ENCODE results near the gene ZNF579. TPM values are rescaled to one million over a fixed set of nuclear protein-coding genes. Genes with fewer than 3 reads are reported as not detected.

ZNF579 gene
- total and polyA plus RNA-seq, 7 experiments from 2014 or later, result 0.50 to 11.0 (median 6.1) TPM

DNA sequence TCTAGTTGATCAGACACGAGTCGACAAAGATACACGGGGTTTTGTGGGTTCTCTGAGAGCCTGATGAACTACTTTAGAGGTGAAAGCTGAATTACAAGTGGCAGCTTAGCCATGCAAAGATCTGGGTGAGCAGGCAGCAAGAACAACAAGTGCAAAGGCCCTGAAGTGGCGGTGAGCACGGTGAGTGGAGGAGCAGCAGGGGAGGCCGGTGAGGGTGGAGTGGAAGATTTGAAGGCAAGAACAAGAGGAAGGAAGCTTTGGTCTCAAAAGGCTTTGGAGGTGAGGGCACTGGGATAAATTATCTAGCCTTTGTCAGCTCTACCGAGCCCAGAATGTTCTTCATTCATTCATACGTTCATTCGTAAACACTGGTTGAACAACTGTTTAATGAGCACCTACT, 26.2 kb upstream of the ZNF579 start:
- H3K36me3 Mint-ChIP-seq, result peaks cover 0 to 31% (median 8%) of the 10 kb centered on the region in 5 donors
- H3K27me3 Mint-ChIP-seq, result peaks cover 0 to 3% (median 0%) of the 10 kb centered on the region in 5 donors
- peak overlapping the region; percentile 90 to 99 (median 93) for H3K4me3 Mint-ChIP-seq
- peak overlapping the region; percentile 90 for H3K27ac ChIP-seq (ENCODE audit: low read depth, low read length)
- H3K4me1 ChIP-seq (ENCODE audit: control insufficient read depth in 2 of 2, insufficient read depth in 2 of 2, low read length in 2 of 2), result peaks cover 7 to 12% of the 10 kb centered on the region in 2 donors
- no peak for DNase-seq
- peak overlapping the region; percentile 78 for H3K4me3 ChIP-seq (ENCODE audit: low read length)
- ATAC-seq, result no peak
- no peaks in the 10 kb centered on the region for H3K9me3 Mint-ChIP-seq
- no peaks in the 10 kb centered on the region for H3K9me3 ChIP-seq (ENCODE audit: control insufficient read depth in 2 of 3, low read length in 3 of 3)
- H3K27ac Mint-ChIP-seq, result peak overlapping the region; percentile 74 to 98 (median 93)
- peaks cover 0 to 23% (median 0%) of the 10 kb centered on the region in 3 experiments for H3K36me3 ChIP-seq (ENCODE audit: control insufficient read depth in 2 of 3, insufficient read depth in 3 of 3, low read length in 3 of 3)
- peaks cover 41 to 73% (median 64%) of the 10 kb centered on the region in 7 donors for H3K4me1 Mint-ChIP-seq
- ChIA-PET POLR2A (interaction anchor here (1.0 to 6.9 kb wide), 15 partner anchors 11 to 352 kb away, joined by 3 to 76 read pairs (median 7); partner anchors contain the start of genes U2AF2, ZNF581, ZNF628 and ZNF784), CTCF (interaction anchor here (0.6 to 3.5 kb wide), 19 partner anchors 11 to 375 kb away, joined by 3 to 42 read pairs (median 5); partner anchors contain the start of genes U2AF2, ZNF579, ZNF628 and ZNF784)
- no peaks in the 10 kb centered on the region for H3K27me3 ChIP-seq (ENCODE audit: control insufficient read depth in 2 of 2, insufficient read depth in 2 of 2, low read length in 2 of 2)
- intact Hi-C loops (cut with micrococcal nuclease), result loop anchor here (1.0 to 5.0 kb wide), 4 partner anchors 24 to 1145 kb away; partner anchors contain the start of genes LENG9 (in 1 of the 2) and PPP1R12C (in 1 of the 2)

DNA sequence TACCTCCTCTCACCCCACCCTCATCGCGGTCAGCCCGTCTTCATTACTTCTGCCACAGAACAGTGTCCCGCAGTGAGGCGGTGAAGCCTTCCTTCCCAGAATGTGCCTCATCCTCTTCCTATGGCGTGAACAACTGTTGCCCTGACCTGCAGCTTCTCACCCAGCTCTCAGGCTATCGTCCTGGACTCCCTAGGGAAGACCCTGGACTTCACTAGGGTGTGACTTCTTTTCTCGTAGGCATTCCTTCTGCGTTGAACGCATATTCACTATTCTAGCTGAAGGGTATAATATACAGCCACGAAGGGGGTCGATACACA, 25.8 kb upstream of the ZNF579 start:
- Histone ChIP-seq H3K4me1 (ENCODE audit: control insufficient read depth in 2 of 2, insufficient read depth in 2 of 2, low read length in 2 of 2) (peaks cover 7 to 12% of the 10 kb centered on the region in 2 donors), H3K27ac (ENCODE audit: low read depth, low read length) (peak overlapping the region; percentile 90), H3K36me3 (ENCODE audit: control insufficient read depth in 2 of 3, insufficient read depth in 3 of 3, low read length in 3 of 3) (peaks cover 0 to 23% (median 0%) of the 10 kb centered on the region in 3 experiments), H3K27me3 (ENCODE audit: control insufficient read depth in 2 of 2, insufficient read depth in 2 of 2, low read length in 2 of 2) (no peaks in the 10 kb centered on the region), H3K4me3 (ENCODE audit: low read length) (peak overlapping the region; percentile 78), H3K9me3 (ENCODE audit: control insufficient read depth in 2 of 3, low read length in 3 of 3) (no peaks in the 10 kb centered on the region)
- peaks cover 0 to 3% (median 0%) of the 10 kb centered on the region in 5 donors for H3K27me3 Mint-ChIP-seq
- no peak for ATAC-seq
- peak overlapping the region; percentile 77 to 98 (median 94) for H3K27ac Mint-ChIP-seq
- no peaks in the 10 kb centered on the region for H3K9me3 Mint-ChIP-seq
- CTCF ChIA-PET, result interaction anchor here (0.6 to 3.5 kb wide), 20 partner anchors 12 to 465 kb away, joined by 3 to 42 read pairs (median 5); partner anchors contain the start of genes U2AF2, ZNF579, ZNF628 and ZNF784
- H3K36me3 Mint-ChIP-seq, result peaks cover 0 to 31% (median 8%) of the 10 kb centered on the region in 5 donors
- DNase-seq, result no peak
- H3K4me1 Mint-ChIP-seq, result peaks cover 41 to 73% (median 66%) of the 10 kb centered on the region in 7 donors
- H3K4me3 Mint-ChIP-seq, result peak overlapping the region; percentile 90 to 99 (median 93)
- intact Hi-C loops (cut with micrococcal nuclease), result loop anchor here (1.0 to 5.0 kb wide), 4 partner anchors 25 to 1144 kb away; partner anchors contain the start of genes LENG9 (in 1 of the 2) and PPP1R12C (in 1 of the 2)
- POLR2A ChIA-PET, result interaction anchor here (0.6 to 6.9 kb wide), 18 partner anchors 10 to 351 kb away, joined by 3 to 76 read pairs (median 6); partner anchors contain the start of genes U2AF2, ZNF581, ZNF628 and ZNF784

DNA sequence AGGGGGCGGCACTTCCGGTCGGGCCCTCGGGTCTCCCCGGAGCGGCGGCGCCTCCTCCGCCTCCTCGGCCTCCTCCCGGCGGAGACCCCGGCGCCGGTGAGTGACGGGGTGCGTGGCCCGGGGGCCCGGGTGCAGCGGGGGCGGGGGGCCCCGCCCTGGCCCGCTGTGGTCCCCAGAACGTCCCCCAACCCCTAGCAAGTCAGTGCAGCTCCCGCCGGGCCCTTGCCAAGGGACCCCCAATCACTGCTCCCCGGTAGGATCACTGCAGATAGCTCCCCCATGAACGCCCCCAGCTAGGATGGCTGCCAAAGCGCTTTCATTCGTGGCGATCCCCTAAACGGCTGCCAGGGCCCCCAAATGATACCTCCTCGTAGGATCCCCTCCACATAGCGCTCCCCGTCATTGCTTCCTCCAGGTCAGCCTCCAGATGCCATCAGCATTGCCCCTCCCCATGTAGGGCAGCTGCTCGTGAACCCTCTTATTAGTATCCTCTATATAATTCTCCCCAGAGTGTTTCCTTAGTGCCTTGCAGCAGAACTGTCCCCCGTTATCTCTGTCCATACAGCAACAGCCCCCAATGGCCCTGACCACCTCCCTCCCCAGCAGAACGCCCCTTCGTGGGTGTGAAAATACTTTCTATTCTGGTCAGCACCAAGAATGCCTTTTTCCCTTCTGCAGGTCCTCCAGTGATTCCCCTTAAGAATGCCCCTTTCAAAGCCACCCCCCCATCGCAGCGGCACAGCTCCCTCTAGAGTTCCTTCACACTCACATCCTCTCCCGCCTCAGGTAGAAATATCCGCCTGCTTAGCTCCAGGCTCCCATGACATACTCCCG, 25.2 kb upstream of the ZNF579 start, which contains the start of gene ZNF865:
TSS of gene ZNF865 (plus strand) at position 11 of the 834 bp plus-strand sequence. CDS start 7,972 bp downstream, outside the sequence.
- peaks cover 7 to 16% of the 10 kb centered on the region in 2 donors for H3K4me1 ChIP-seq (ENCODE audit: control insufficient read depth in 2 of 2, insufficient read depth in 2 of 2, low read length in 2 of 2)
- ATAC-seq, result peak; percentile 52
- H3K4me3 ChIP-seq (ENCODE audit: low read length), result peak within 1 kb of the TSS; percentile 78
- peaks cover 0 to 29% (median 8%) of the 10 kb centered on the region in 5 donors for H3K36me3 Mint-ChIP-seq
- ChIA-PET POLR2A (interaction anchor here (0.6 to 6.9 kb wide), 22 partner anchors 10 to 351 kb away, joined by 3 to 76 read pairs (median 5); partner anchors contain the start of genes U2AF2, ZNF581, ZNF628 and ZNF784), CTCF (interaction anchor here (0.6 to 3.5 kb wide), 19 partner anchors 12 to 465 kb away, joined by 3 to 42 read pairs (median 5); partner anchors contain the start of genes U2AF2, ZNF579, ZNF628 and ZNF784)
- peak within 1 kb of the TSS; percentile 90 to 99 (median 93) for H3K4me3 Mint-ChIP-seq
- peaks cover 0 to 1% (median 0%) of the 10 kb centered on the region in 11 donors for H3K9me3 Mint-ChIP-seq
- no peaks in the 10 kb centered on the region for H3K9me3 ChIP-seq (ENCODE audit: control insufficient read depth in 2 of 3, low read length in 3 of 3)
- peak; percentile 46 to 76 (median 68) for DNase-seq
- no peaks in the 10 kb centered on the region for H3K27me3 ChIP-seq (ENCODE audit: control insufficient read depth in 2 of 2, insufficient read depth in 2 of 2, low read length in 2 of 2)
- peak within 1 kb of the TSS; percentile 77 to 98 (median 94) for H3K27ac Mint-ChIP-seq
- H3K36me3 ChIP-seq (ENCODE audit: control insufficient read depth in 2 of 3, insufficient read depth in 3 of 3, low read length in 3 of 3), result peaks cover 0 to 21% (median 0%) of the 10 kb centered on the region in 3 experiments
- peak within 1 kb of the TSS; percentile 90 for H3K27ac ChIP-seq (ENCODE audit: low read depth, low read length)
- H3K27me3 Mint-ChIP-seq, result peaks cover 0 to 3% (median 0%) of the 10 kb centered on the region in 5 donors
- intact Hi-C loops (cut with micrococcal nuclease), result loop anchor here (1.0 to 5.0 kb wide), 13 partner anchors 18 to 1469 kb away; partner anchors contain the start of genes PPP1R12C (in 2 of the 2), ZNF579 (in 2 of the 2), ZNF784 (in 2 of the 2) and CNOT3 (in 1 of the 2)
- peaks cover 41 to 73% (median 69%) of the 10 kb centered on the region in 7 donors for H3K4me1 Mint-ChIP-seq

- peaks cover 0 to 1% (median 0%) of the 10 kb centered on the region in 11 donors for H3K9me3 Mint-ChIP-seq
- POLR2A ChIA-PET, result interaction anchor here (0.7 to 6.9 kb wide), 17 partner anchors 15 to 510 kb away, joined by 3 to 76 read pairs (median 5); partner anchors contain the start of genes U2AF2, ZNF581, ZNF628 and ZNF784
- CTCF ChIA-PET, result interaction anchor here (1.0 to 3.5 kb wide), 12 partner anchors 13 to 464 kb away, joined by 4 to 42 read pairs (median 8); partner anchors contain the start of genes ZNF579 and ZNF784
- Histone ChIP-seq H3K4me1 (ENCODE audit: control insufficient read depth in 2 of 2, insufficient read depth in 2 of 2, low read length in 2 of 2) (peaks cover 7 to 18% of the 10 kb centered on the region in 2 donors), H3K36me3 (ENCODE audit: control insufficient read depth in 2 of 3, insufficient read depth in 3 of 3, low read length in 3 of 3) (peaks cover 0 to 16% (median 0%) of the 10 kb centered on the region in 3 experiments), H3K27ac (ENCODE audit: low read depth, low read length) (peak overlapping the region; percentile 90), H3K9me3 (ENCODE audit: control insufficient read depth in 2 of 3, low read length in 3 of 3) (no peaks in the 10 kb centered on the region), H3K4me3 (ENCODE audit: low read length) (peak overlapping the region; percentile 51), H3K27me3 (ENCODE audit: control insufficient read depth in 2 of 2, insufficient read depth in 2 of 2, low read length in 2 of 2) (no peaks in the 10 kb centered on the region)
- DNase-seq (peak; percentile 90 to 99 (median 97)), ATAC-seq (peak; percentile 87)
- peak overlapping the region; percentile 77 to 96 (median 91) for H3K27ac Mint-ChIP-seq
- peaks cover 37 to 70% (median 64%) of the 10 kb centered on the region in 7 donors for H3K4me1 Mint-ChIP-seq
- H3K27me3 Mint-ChIP-seq, result peaks cover 0 to 3% (median 0%) of the 10 kb centered on the region in 5 donors
- H3K36me3 Mint-ChIP-seq, result peaks cover 0 to 25% (median 8%) of the 10 kb centered on the region in 5 donors
- intact Hi-C loops (cut with micrococcal nuclease), result loop anchor here (1.0 to 5.0 kb wide), 10 partner anchors 18 to 1468 kb away; partner anchors contain the start of genes ZNF579 (in 2 of the 2), ZNF784 (in 2 of the 2), CNOT3 (in 1 of the 2) and HSPBP1 (in 1 of the 2)
- peak overlapping the region; percentile 78 to 98 (median 90) for H3K4me3 Mint-ChIP-seq
Measured at GRCh38 chr19:55605207-55605636, 24.6 kb upstream of the ZNF579 start.

GRCh38 chr19:55603581-55604292, 23.1 kb upstream of the ZNF579 start:
- ATAC-seq (no peak), DNase-seq (no peak)
- no peak overlapping the region for H3K4me3 ChIP-seq (ENCODE audit: low read length)
- H3K27me3 ChIP-seq (ENCODE audit: control insufficient read depth in 2 of 2, insufficient read depth in 2 of 2, low read length in 2 of 2), result no peaks in the 10 kb centered on the region
- Mint-ChIP-seq H3K4me3 (peak overlapping the region in 9 of 10 donors; percentile 37 to 98 (median 67)), H3K4me1 (peaks cover 32 to 61% (median 56%) of the 10 kb centered on the region in 7 donors), H3K36me3 (peaks cover 0 to 18% (median 6%) of the 10 kb centered on the region in 5 donors), H3K9me3 (peaks cover 0 to 3% (median 0%) of the 10 kb centered on the region in 11 donors), H3K27ac (peak overlapping the region in 8 of 9 donors; percentile 17 to 72 (median 49)), H3K27me3 (peaks cover 0 to 3% (median 0%) of the 10 kb centered on the region in 5 donors)
- peaks cover 0 to 10% (median 0%) of the 10 kb centered on the region in 3 experiments for H3K36me3 ChIP-seq (ENCODE audit: control insufficient read depth in 2 of 3, insufficient read depth in 3 of 3, low read length in 3 of 3)
- POLR2A ChIA-PET, result interaction anchor here (0.6 to 6.9 kb wide), 8 partner anchors 21 to 1232 kb away, joined by 3 to 76 read pairs (median 4); partner anchors contain the start of genes LENG8, NAT14, ZNF628 and ZNF784
- CTCF ChIA-PET, result interaction anchor here (3.5 kb wide), 1 partner anchor 28 kb away, joined by 42 read pairs; no protein-coding TSS in a partner anchor
- H3K9me3 ChIP-seq (ENCODE audit: control insufficient read depth in 2 of 3, low read length in 3 of 3), result no peaks in the 10 kb centered on the region
- intact Hi-C loops (cut with micrococcal nuclease), result no loop called here
- H3K4me1 ChIP-seq (ENCODE audit: control insufficient read depth in 2 of 2, insufficient read depth in 2 of 2, low read length in 2 of 2), result peaks cover 7 to 19% of the 10 kb centered on the region in 2 donors
- no peak overlapping the region for H3K27ac ChIP-seq (ENCODE audit: low read depth, low read length)
